HG03095 (cell line): ENCODE results near the gene C2orf76.
"Not testable (repeated sequence)": the region's sequence is repeated elsewhere in the genome, so short reads cannot be mapped to it uniquely, and the experiment has no call there.

Experiments
- ATAC-seq: cut with Tn5 transposase; IDR thresholded peaks from one replicate; pipeline ENCODE4 v1.9.1; 2021; ENCODE audit warnings: moderate library complexity; ENCODE audit not compliant: unreplicated experiment

C2orf76 gene

DNA sequence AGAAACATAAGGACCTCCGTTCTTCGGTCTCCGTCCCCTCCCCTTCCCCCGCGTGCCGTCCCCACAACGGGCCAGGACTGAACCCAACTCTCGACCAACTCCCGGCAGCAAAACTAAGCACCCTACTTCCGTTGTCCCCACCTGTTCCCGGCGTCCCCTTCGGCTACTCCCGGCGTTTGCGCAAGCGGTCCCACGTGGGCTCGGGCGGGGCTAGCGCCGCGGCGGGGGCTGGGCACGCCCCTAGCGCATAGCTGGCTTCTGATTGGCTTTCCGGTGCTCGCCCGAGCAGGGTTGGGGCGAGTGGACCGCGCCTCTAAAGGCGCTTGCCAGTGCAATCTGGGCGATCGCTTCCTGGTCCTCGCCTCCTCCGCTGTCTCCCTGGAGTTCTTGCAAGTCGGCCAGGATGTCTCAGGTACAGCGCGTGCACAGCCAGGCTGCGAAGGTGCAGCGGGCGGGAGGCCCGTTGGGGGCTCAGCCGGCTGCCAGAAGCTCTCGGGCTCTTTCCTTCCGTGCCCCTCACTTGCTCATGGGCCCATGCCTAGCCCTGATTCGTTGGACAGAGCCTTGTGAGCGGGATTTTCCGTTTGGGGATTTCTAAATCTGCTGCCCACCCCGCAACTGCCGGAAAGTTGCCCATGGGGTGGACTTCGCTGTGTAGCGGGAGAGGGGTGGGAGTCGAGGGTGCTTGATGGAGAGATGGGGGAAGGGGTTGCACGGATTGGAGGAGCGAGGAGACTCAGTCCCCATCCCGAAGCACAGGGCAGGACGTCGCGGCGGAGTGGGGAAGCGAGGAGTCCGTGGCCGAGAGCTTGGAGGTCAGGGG, at the start of gene C2orf76, which contains the start of gene DBI:
Gene C2orf76, minus strand, starts transcription at position 186 of the 823 bp plus-strand sequence. CDS start 26,875 bp downstream, outside the sequence.
Gene DBI, plus strand, starts transcription at position 329 of the 823 bp plus-strand sequence. Its CDS starts 75 bp downstream, at position 404.
- ATAC-seq: peak; percentile 94

DNA sequence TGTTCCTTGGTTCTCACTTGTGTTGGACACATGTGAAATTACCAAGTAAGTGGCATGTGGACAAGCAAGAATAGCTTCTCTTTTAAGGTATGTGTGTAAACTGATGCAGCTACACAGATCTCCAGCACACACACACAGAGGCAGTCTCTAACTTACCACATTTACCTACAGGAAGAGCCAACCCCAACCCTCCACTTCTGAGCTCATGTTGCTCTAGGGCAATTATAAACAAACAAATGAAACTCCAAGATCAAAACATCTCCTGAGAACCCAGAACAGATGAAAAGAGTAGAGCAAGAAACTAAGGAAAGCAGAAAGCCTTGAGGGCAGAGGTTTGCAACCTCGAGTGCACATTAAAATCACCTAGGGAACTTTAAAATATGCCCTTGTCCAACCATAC, 49.0 kb upstream of the C2orf76 start:
- ATAC-seq: no peak

GRCh38 chr2:119414894-119415293, 48.3 kb upstream of the C2orf76 start:
- ATAC-seq: no peak

DNA sequence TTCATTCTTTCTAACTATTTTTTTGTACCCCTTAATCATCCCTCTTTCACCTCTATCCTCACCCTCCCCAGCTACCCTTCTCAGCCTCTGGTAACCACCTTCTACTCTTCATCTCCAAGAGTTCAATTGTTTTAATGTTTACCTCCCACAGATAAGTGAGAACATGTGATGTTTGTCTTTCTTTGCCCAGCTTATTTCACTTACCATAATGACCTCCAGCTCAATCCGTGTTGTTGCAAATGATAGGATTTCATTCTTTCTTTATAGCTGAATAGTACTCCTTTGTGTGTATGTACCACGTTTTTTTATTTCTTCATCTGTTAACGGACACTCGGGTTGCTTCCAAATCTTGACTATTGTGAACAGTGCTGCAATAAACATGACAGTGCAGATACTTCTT, 42.9 kb upstream of the C2orf76 start:
- no peak for ATAC-seq

- no peak for ATAC-seq
Measured at GRCh38 chr2:119408221-119408619, 41.6 kb upstream of the C2orf76 start.

DNA sequence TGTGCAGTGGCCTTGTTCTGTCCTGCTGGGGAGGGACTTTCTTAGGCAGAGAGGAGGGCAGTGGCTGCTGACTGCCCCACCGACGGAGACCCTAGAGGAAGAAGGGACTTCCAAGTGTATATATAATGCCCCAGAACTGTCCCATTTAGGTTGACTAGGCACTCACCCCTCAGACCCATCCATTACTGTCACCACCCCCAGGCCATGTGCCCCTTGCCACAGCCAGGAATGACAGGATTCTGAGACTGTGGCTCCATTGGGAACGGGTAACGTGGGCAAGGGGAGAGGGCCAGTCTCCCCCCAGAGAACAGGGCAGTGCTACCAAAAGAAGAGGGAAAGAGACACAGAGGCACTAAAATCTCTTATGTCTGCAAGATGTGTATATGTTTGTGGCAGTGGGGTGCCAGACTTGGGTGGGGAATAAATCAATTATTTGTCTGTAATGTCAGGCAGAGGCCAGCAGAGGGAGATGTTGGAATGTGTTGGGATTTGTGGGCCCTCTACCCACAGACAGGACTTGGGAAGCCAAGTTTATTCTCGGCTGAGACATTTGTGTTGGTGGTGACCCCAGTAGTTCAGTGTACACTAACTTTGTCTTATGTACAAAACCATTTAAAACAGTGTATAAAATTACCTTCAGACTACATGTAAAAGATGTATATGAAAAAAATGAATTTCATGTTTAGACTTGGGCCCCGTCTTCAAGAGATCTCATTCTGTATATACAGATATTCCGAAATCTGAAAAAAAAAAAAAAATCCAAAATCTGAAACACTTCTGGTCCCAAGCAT, 41.0 kb upstream of the C2orf76 start:
- no peak for ATAC-seq

- ATAC-seq: no peak
Measured at GRCh38 chr2:119405151-119405550, 38.5 kb upstream of the C2orf76 start.

GRCh38 chr2:119403618-119404017, 37.0 kb upstream of the C2orf76 start:
- ATAC-seq: not testable (repeated sequence)

GRCh38 chr2:119402645-119403560, 36.3 kb upstream of the C2orf76 start:
- no peak for ATAC-seq

DNA sequence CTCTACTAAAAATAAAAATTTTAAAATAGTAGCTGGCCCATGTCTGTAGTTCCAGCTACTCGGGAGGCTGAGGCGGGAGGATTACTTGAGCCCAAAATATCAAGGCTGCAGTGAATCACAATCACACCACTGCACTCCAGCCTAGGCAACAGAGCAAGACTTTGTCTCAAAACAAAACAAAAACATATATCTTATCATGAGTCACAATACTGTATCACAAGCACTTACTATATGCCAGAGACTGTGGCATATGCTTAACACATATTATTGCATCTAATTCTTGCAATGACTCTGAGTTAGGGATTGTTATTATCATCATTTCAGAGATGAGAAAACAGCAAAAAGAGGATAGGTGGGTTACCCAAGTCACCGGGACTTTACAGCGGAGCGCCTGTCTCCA, 35.5 kb upstream of the C2orf76 start:
- ATAC-seq: no peak

DNA sequence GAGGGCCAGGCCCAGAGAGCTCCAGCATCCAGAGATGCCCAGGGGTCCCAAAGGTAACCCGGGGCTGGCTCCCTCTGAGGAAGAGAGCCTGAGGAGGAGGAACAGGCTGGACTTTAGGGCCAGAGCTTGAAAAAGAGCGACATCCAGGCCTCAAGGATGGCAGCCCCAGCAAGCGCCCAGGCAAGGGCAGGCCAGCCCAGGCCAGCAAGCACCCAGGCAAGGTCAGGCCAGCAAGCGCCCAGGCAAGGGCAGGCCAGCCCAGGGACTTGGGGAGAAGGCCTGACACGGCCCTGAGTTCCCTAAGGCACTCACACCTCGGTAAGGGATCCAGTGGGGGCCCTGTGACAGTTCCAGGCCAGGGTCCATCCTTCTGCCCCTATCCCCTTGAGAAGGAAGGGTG, 30.6 kb upstream of the C2orf76 start:
- ATAC-seq: no peak

GRCh38 chr2:119393971-119394748, 27.5 kb upstream of the C2orf76 start:
- ATAC-seq: no peak

DNA sequence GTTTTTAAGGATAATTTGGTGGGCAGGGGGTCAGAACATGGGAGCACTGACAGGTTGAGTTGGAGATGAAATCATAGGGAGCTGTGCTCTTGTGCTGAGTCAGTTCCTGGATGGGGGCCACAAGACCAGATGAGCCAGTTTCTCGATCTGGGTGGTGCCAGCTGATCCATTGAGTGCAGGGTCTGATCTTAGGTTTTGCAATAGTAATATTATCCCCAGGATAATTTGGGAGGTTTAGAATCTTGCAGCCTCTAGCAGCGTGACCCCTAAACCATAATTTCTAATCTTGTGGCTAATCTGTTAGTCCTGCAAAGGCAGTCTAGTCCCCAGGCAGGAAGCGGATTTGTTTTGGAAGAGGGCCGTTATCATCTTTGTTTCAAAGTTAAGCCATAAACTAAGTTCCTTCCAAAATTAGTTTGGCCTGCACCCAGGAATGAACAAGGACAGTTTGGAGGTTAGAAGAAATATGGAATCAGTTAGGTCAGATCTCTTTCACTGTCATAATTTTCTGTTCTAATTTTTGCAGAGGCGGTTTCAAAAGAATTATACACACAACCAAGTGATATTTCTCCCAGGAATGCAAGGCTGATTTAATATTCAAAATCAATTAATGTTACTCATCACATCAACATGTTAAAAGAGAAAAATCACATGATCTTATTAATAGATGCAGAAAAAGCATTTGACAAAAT, 23.1 kb upstream of the C2orf76 start:
- no peak for ATAC-seq

DNA sequence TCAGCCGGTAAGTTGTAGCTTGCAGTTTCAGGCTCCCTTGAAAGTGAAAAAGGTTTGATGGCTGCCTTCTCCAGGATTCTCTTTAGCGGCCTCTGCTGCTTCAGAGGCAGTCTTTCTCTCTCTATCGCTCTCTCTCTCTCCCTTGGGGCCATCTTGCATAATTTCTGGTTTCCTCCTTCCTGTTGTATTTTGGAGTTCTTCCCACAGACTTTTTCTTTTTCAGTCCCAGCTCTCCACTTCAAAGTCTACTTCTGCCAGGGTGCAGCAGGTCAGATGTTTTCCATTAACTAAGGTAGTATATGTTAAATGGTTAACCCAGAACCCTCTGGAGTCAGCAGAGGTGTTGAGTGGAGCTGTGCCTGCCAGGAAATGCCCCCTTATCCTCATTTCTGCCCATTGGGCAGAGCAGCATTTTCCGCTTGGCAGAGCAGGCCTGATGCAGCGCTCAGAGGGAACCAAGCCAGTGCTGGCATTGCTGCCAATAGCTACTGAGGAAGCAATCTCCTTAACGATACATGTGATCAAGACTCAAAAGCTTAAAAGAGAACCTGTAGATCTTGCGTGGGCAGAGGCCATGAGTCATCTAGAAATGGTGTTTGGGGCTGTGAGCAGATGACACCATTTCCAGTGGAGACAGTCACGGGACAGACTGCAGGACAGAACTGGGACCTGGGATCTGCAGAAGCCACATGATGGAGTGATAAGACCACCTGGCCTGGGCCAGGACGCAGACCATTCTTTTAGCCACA, 20.9 kb upstream of the C2orf76 start:
- peak; percentile 79 for ATAC-seq

DNA sequence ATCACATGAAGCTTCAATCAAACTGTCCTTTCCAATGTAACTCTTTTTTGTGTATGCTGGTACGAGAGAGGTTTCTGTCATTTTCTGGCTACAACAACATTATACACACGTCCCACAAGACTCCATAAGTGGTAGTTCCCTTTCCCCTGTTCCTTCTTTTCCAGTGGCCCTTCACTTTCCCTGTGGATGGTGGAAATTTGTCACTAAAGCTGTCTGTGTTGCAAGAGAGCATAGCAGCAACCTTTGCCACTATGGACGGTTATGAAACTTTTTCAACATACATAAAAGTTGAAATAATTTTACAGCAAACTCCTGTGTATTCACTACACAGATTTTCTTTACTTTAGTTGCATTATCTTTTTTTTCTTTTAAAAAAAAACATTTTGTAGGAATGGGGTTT, 18.8 kb upstream of the C2orf76 start:
- no peak for ATAC-seq

DNA sequence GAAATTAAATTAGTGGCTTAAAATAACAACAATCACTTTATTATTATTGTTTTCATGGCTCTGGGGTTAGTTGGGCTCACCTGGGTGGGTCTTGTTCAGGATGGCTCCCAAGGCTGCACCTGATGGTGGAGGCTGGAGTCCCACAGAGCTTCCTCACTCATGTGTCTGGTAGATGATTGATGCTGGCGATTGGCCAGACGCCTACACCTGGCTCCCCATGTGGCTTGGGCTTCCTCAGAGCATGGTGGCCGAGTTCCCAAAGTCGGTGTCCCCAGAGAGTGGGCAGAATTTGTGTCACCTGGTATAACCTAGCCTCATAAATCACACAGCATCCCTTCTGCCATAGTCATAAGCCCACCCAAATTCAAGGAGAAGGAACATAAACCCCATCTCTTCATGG, 18.3 kb upstream of the C2orf76 start:
- ATAC-seq: no peak

DNA sequence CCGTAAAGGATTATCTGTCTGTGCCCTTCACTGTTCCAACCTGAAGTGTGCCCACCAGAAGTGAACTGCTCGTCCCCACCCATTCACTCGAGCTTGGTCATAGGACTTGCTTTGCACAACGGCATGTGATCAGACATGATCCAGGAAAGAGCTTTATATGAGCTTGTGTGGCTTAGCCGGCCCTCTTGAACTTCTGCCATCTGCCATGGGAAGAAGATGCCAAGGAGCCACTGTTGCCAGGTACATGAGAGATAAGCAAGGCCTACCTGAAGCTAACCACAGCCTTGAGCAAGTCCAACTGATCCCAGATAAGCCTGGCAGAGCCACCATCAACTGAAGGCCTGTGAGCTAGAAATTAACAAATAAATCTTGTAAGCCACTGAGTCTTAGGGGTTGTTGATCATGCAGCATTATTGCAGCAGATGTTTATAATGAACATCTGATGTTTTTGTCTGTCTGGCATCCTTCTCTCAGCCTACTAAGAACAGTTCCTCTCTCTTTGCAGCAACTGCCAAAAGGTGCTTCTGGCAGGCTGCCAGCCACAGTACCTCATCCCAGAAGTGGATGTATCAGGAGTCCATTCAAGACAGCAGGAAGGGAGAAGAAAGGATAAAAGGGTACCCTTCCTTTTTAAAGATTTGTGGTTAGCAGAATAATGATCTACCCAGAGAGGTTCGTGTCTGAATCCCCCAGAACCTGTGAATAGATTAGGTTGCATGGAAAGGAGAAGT, 16.9 kb upstream of the C2orf76 start:
- ATAC-seq: no peak

DNA sequence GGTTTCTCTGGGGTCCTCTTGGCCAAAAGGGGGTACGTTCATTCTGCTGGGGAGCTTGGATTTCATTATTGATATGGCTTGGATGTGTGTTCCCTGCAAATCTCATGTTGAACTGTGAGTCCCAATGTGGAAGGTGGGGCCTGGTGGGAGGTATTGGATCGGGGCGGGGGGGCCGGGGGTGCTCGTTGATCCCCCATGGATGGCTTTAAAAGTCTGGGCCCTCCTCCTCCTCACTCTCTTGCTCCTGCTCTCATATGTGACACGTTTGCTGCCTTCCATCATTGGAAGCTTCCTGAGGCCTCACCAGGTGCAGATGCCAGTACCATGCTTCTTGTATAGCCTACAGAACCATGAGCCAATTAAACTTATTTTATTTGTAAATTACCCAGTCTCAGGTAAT, 11.9 kb upstream of the C2orf76 start:
- ATAC-seq: no peak
